GM23338 (cell line): ENCODE results near the gene DCAF5.

ENCODE experiments used
- CREB1 ChIP-seq: fragments of 250-450 bp; sonication (Bioruptor Pico); IDR thresholded peaks from 2 replicates; pipeline ENCODE4 v1.5.0; 2020; ENCODE audit warnings: low read depth, mild to moderate bottlenecking, moderate library complexity
- POLR2AphosphoS5 ChIP-seq: IDR thresholded peaks from 2 replicates; pipeline ENCODE4 v1.6.1; 2016; ENCODE audit warnings: antibody characterized with exemption, low read depth
- STAT1 ChIP-seq: IDR thresholded peaks from one replicate; pipeline ENCODE4 v1.6.1; 2016; ENCODE audit warnings: antibody characterized with exemption; ENCODE audit not compliant: unreplicated experiment
- TF ChIP-seq, protein P1 (sequence below), 2 experiments: fragments of 200-600 bp in 1 of 2; sonication (generic) in 1 of 2; conservative IDR thresholded peaks; 2 replicates each; pipeline versions ENCODE4 v1.5.1 to v1.6.1; 2016 to 2017; ENCODE audit warnings: antibody characterized with exemption in 2 of 2, low read depth in 2 of 2, mild to moderate bottlenecking in 2 of 2, moderate library complexity in 1 of 2

DNA sequence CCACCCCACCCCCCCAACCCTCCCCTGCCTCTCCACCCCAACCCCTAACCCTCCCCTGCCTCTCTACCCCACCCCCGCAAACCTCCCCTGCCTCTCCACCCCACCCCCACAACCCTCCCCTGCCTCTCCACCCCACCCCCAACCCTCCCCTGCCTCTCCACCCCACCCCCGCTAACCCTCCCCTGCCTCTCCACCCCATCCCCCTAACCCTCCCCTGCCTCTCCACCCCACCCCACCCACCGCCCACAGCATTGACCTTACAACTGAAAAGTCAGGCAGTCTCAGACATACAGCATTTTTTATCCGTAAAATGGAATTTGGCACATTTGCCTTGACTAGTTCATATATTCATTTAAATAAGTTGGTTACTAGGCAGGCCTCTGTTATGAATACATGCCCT is 135.2 kb downstream of the DCAF5 start:
- TF ChIP-seq, protein P1, sequence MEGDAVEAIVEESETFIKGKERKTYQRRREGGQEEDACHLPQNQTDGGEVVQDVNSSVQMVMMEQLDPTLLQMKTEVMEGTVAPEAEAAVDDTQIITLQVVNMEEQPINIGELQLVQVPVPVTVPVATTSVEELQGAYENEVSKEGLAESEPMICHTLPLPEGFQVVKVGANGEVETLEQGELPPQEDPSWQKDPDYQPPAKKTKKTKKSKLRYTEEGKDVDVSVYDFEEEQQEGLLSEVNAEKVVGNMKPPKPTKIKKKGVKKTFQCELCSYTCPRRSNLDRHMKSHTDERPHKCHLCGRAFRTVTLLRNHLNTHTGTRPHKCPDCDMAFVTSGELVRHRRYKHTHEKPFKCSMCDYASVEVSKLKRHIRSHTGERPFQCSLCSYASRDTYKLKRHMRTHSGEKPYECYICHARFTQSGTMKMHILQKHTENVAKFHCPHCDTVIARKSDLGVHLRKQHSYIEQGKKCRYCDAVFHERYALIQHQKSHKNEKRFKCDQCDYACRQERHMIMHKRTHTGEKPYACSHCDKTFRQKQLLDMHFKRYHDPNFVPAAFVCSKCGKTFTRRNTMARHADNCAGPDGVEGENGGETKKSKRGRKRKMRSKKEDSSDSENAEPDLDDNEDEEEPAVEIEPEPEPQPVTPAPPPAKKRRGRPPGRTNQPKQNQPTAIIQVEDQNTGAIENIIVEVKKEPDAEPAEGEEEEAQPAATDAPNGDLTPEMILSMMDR (conservative IDR thresholded peaks at IDR 0.05; ENCODE audit: low read depth in 2 of 2) = no peak
- TF ChIP-seq CREB1 (CRISPR knock-in tag) = no peak
- TF ChIP-seq STAT1 = no peak
- no peak for TF ChIP-seq POLR2AphosphoS5
